ENCODE data around the gene RUFY1. TPM values are rescaled to one million over a fixed set of nuclear protein-coding genes. Genes with fewer than 3 reads are reported as not detected.
"Not testable (repeated sequence)": the region's sequence is repeated elsewhere in the genome, so short reads cannot be mapped to it uniquely, and the experiment has no call there.

RUFY1 gene
- total RNA-seq (10 to 100 TPM; 17.0 to 28.1 (median 20.8) TPM), polyA plus RNA-seq (10 to 100 TPM; 21.5 to 38.3 TPM)
- long read RNA-seq, donor 1, transcript RUFY1-201 (18 exons, 2,646 nt), result major isoform, 32 of 50 reads
- long read RNA-seq, donor 1, partial matches to known transcripts, result 5 of 50 reads
- long read RNA-seq, donor 1, other reads (novel, unspliced or antisense), result 12 of 50 reads
- long read RNA-seq, donor 2, transcript RUFY1-201 (18 exons, 2,646 nt), result major isoform, 23 of 49 reads
- long read RNA-seq, donor 2, partial matches to known transcripts, result 4 of 49 reads
- long read RNA-seq, donor 2, other reads (novel, unspliced or antisense), result 16 of 49 reads
- long read RNA-seq, donor 3, partial matches to known transcripts, result 6 of 22 reads
- long read RNA-seq, donor 3, other reads (novel, unspliced or antisense), result 11 of 22 reads

- intact Hi-C loops (cut with DNase I), result loop anchor here in 1 of 10 donors (1.0 to 5.0 kb wide), 2 partner anchors 9 to 72 kb away; partner anchors contain the start of gene HNRNPH1
- WGBS, 2 donors, result 0% methylated on average over 69 to 109 of the region's 109 CpGs
- Histone ChIP-seq H3K27me3 (no peaks in the 10 kb centered on the region), H3K36me3 (peaks cover 0 to 5% (median 0%) of the 10 kb centered on the region in 9 donors), H3K4me3 (peak within 1 kb of the TSS; percentile 56 to 99 (median 91)), H3K4me1 (peaks cover 0 to 41% (median 30%) of the 10 kb centered on the region in 9 donors), H3K9me3 (no peaks in the 10 kb centered on the region), H3K27ac (peak within 1 kb of the TSS; percentile 94 to 99 (median 98))
- DNase-seq, result peak; percentile 81 to 86
- peak; percentile 81 to 92 (median 89) for ATAC-seq
- TF ChIP-seq CTCF (IDR thresholded peaks at IDR 0.05), result no peak
Measured at GRCh38 chr5:179550511-179551342, at the start of gene RUFY1. Gene RUFY1 (plus strand): TSS chr5:179550554. CDS start chr5:179550570, 16 bp downstream.

- H3K9me3 ChIP-seq; ATAC-seq; H3K27ac ChIP-seq; intact Hi-C loops (cut with DNase I); H3K4me1 ChIP-seq; H3K36me3 ChIP-seq; DNase-seq; H3K4me3 ChIP-seq: not testable (repeated sequence)
- WGBS, 2 donors, result no CpG with 5 or more reads among the region's 11 CpGs
- H3K27me3 ChIP-seq, result peaks cover 0 to 13% (median 1%) of the 10 kb centered on the region in 7 donors
Measured at GRCh38 chr5:179501997-179502396, 48.4 kb upstream of the RUFY1 start.

- H3K27me3 ChIP-seq, result peaks cover 0 to 13% (median 0%) of the 10 kb centered on the region in 7 donors
- H3K4me3 ChIP-seq; H3K36me3 ChIP-seq; ATAC-seq; DNase-seq; intact Hi-C loops (cut with DNase I); H3K9me3 ChIP-seq; H3K4me1 ChIP-seq; H3K27ac ChIP-seq: not testable (repeated sequence)
- 91 to 94% methylated on average over 5 of the region's 8 CpGs for WGBS, 2 donors
Measured at GRCh38 chr5:179502420-179502819, 47.9 kb upstream of the RUFY1 start.

- H3K9me3 ChIP-seq, result no peaks in the 10 kb centered on the region
- no peaks in the 10 kb centered on the region for H3K27me3 ChIP-seq
- 62% methylated on average over 7 of the region's 7 CpGs for WGBS, 2 donors
- H3K27ac ChIP-seq, result no peak overlapping the region
- intact Hi-C loops (cut with DNase I), result no loop called here
- no peaks in the 10 kb centered on the region for H3K4me1 ChIP-seq
- ATAC-seq (no peak), DNase-seq (no peak)
- H3K4me3 ChIP-seq, result no peak overlapping the region
- no peaks in the 10 kb centered on the region for H3K36me3 ChIP-seq
- no peak for TF ChIP-seq CTCF (IDR thresholded peaks at IDR 0.05)
Measured at GRCh38 chr5:179504191-179504590, 46.2 kb upstream of the RUFY1 start.

- 63 to 64% methylated on average over 17 of the region's 17 CpGs for WGBS, 2 donors
- ATAC-seq (no peak), DNase-seq (no peak)
- Histone ChIP-seq H3K36me3 (no peaks in the 10 kb centered on the region), H3K4me3 (no peak overlapping the region), H3K9me3 (no peaks in the 10 kb centered on the region), H3K27ac (no peak overlapping the region), H3K4me1 (peaks cover 0 to 5% (median 0%) of the 10 kb centered on the region in 9 donors), H3K27me3 (no peaks in the 10 kb centered on the region)
- TF ChIP-seq CTCF (IDR thresholded peaks at IDR 0.05), result no peak
- intact Hi-C loops (cut with DNase I), result no loop called here
Measured at GRCh38 chr5:179504600-179505396, 45.6 kb upstream of the RUFY1 start.
